Breast epithelium (tissue), 3 donors: ENCODE measurements around the gene GCA.

Experiments
- POLR2A ChIP-seq: fragments of 450-650 bp; IDR thresholded peaks from one replicate; pipeline ENCODE4 v1.6.1; 2016; ENCODE audit warnings: antibody characterized with exemption, mild to moderate bottlenecking, moderate library complexity
- POLR2AphosphoS5 ChIP-seq, 3 donors: sonication (generic); formaldehyde crosslinking; IDR thresholded peaks; one replicate each; pipeline ENCODE4 v1.6.1; 2017; ENCODE audit warnings: antibody characterized with exemption in 3 of 3

GRCh38 chr2:162327806-162328205, 16.1 kb upstream of the GCA start:
- TF ChIP-seq POLR2AphosphoS5 (IDR thresholded peaks at IDR 0.05) (no peak), POLR2A (no peak)
